NCI-H2227 treated with DMSO at 0.1 percent for 48 hours (cell line): ENCODE data around the gene ERRFI1.

Experiments
- DNase-seq: peaks from one replicate; lab custom pipeline; 2025; lab: John Stamatoyannopoulos, UW

The ERRFI1 gene

GRCh38 chr1:8003438-8004112 is 22.5 kb downstream of the ERRFI1 start:
- no peak for DNase-seq

GRCh38 chr1:8002921-8003320 is 23.2 kb downstream of the ERRFI1 start:
- DNase-seq: no peak

DNA sequence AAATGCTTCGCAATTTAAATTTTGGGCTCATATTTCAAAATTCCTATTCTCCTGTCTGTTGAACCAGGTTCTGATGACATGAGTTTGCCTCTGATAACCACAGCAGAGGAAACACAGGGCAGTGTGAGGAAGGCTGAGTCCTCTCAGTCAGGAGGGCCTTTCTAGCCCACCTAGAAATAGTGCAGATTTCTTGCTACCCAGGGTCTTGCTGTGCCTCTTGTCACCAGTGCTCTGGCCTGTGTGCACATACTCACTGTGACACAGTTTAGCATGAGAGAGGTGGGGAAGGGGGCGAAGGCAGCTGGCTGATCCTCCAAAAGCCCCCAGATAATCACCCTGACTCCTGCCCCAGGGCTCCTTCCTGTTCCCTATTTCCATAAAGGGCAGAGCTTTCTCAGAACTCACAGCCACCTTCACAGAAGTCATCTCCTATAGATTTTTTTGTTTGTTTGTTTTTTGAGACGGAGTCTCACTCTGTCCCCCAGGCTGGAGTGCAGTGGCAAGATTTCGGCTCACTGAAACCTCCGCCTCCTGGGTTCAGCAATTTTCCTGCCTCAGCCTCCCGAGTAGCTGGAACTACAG is 23.7 kb downstream of the ERRFI1 start:
- DNase-seq: no peak

DNA sequence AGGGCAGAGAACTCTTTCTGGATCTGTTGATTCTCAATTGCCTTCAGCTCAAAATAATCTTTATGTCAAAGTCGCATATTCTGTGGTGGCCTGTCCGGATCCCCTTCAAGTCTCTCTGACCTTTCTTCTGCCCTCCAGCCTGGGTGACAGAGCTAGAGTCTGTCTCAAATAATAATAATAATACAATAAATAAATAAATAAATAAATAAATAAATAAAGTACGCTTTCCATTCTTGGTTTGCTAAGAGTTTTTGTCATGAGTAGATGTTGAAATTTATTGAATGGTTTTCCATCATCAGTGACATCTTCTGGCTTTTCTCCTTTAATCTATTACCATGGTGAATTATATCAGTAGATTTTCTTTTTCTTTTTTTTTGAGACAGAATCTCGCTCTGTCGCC is 30.7 kb downstream of the ERRFI1 start:
- no peak for DNase-seq

DNA sequence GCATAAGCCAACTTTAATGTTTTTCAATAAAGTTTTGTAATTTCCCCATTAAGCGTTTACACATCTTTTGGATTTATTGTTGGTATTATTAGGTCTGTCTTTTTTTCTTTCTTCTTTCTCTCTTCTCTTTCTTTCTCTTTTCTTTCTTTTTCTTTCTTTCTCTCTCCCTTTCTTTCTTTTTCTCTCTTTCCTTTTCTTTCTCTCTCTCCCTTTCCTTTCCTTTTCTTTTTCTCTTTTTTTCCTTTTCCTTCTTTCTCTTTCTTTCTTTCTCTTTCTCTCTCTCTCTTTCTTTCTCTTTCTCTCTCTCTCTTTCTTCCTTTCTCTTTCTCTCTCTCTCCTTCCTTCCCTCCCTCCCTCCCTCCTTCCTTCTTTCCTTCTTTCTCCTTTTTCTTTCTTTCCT is 31.3 kb downstream of the ERRFI1 start:
- DNase-seq: no peak

DNA sequence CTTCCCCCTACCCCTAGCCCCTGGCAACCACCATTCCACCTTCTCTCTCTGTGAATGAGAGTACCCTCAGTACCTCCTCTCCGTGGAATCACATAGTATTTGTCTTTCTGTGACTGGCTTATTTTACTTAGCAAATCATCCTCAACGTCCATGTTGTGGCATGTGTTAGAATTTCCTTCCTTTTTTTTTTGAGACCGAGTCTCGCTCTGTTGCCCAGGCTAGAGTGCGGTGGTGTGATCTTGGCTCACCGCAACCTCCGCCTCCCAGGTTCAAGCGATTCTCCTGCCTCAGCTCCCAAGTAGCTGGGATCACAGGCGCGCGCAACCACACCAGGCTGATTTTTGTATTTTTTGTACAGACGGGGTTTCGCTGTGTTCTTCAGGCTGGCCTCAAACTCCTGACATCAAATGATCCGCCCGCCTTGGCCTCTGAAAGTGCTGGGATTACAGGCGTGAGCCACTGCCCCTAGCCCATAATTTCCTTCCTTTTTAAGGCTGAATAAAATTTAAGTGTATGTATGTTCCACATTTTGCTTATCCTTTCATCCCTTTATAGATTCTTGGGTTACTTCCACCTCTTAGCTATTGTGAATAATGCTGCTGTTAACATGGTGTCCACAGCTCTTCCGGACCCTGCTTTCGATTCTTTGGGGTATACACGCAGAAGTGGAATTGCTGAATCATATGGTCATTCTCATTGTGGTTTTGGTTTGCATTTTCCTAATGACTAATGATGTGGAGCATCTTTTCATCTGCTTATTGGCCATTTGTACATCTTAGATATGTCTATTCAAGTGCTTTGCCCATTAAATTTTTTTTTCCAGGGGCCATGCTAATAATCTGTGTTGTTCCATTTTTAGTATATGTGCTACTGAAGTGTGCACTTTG is 32.3 kb downstream of the ERRFI1 start:
- no peak for DNase-seq

DNA sequence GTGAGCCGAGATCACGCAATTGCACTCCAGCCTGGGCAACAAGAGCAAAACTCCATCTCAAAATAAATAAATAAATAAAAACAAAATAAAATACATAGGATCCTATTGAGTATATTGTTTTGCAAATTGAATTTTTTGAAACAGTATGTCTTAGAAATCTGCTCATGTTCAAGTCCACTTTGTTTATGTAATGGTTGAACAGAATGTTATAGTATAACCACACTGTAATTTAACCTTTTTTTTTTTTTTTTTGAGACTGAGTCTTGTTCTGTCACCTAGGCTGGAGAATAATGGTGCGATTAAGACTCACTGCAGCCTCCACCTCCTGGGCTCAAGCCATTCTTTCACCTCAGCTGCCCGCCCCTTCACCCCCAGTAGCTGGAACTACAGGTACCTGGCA is 33.2 kb downstream of the ERRFI1 start:
- no peak for DNase-seq

DNA sequence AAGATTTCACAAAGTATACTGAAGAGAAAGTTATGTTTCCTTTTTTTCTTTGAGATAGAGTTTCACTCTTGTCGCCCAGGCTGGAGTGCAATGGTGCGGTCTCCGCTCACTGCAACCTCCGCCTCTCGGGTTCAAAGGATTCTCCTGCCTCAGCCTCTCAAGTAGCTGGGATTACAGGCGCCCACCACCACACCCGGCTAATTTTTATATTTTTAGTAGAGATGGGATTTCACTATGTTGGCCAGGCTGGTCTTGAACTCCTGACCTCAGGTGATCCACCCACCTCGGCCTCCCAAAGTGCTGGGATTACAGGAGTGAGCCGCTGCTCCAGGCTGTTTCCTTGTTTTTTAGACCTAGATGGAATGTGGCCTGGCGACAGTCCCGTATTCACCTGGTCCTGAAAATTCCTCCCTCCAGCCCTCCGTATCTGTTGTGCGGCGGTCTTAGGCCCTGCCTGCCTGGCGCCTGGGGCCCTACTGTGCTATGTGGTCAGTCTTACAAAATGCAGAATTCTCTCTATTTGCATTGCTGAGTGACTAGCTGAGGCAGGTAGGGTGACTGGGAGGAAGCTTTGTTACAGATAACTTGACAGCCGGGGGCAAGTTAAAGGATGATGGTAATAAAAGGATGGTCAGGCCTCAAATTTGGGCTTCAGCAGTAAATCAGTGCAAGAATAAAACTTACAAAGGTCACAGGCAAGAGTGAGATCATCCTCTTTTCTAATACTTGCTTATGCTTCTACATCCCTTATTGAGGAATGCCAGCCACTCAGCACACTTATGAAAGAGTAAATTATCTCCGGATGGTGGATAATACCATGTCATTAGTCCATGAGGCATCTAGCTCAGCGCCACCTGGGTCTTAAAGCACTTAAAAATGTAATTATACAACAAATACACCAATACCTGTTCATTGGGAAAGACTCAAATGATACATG is 34.3 kb downstream of the ERRFI1 start:
- DNase-seq: peak; percentile 92

DNA sequence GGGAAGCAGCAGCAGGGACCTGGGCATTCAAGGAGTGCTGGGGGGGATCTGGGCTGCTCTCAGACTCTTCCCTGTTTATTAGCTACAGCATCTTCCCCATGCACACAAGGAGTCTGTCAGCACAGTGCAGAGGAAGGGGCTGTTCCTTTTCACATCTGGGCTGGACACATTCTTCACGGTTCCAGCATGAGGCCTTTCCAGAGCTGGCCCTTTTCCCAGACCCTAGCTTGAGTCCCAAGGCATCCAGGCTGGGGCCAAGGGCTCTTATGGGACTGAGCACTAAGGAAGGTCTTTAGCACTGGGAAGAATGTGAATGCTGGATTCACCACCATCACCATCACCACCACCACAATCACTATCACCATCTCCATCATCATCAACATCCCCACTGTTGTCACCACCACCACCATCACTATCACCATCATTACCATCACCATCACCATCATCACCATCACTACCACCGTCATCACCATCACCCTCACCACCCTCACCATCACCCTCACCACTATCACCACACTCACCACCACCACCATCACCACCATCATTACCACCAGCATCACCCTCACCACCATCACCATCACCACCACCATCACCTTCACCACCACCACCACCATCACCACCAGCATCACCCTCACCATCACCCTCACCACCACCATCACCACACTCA is 36.2 kb downstream of the ERRFI1 start:
- DNase-seq: no peak

GRCh38 chr1:7988576-7988975 is 37.5 kb downstream of the ERRFI1 start:
- DNase-seq: no peak

DNA sequence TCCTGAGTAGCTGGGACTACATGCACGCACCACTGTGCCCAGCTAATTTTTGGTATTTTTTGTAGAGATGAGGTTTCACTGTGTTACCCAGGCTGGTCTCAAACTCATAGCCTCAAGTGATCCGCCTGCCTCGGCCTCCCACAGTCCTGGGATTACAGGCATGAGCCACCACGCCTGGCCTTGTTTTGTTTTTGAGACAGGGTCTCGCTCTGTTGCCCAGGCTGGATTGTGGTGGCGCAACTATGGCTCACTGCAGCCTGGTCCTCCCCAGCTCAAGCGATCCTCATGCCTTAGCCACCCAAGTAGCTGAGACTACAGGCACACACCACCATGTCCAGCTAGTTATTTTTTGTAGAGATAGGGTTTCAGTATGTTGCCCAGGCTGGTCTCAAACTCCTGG is 38.6 kb downstream of the ERRFI1 start:
- DNase-seq: no peak

DNA sequence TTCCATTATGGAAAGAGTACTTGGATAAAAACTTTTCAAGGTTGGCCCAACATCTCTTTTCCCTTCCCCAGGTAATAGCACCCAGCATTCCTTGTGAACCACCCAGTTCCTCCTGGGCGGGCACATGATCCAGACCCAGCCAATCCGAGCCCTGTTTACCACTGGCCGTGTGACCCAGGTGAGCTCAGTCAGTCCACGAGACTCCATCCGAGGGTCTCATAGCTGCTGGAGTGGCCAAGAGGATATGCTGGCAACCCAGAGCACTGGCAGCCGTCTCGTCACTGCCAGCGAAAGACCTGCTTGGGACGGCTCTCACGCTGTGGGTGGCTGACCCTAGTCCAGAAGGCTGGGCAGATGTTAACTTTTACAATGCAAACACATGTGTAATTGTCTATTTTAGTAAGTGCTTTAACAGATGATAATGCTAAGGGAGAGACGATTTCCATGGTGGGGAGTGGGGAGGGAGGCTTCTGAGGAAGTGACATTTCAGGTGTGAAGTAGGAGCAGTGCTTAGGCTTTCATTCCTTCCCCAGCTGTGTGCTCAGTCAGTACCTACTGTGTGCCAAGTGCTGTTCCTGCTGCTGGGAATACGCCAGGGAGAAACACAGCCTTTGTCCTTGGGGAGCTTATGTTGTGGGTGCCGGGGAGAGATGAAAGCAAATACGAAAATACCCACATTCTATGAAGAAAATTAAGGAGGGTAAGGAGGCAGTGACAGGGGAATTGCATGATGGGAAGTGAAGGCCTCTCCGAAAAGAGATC is 40.1 kb downstream of the ERRFI1 start:
- peak; percentile 37 for DNase-seq

DNA sequence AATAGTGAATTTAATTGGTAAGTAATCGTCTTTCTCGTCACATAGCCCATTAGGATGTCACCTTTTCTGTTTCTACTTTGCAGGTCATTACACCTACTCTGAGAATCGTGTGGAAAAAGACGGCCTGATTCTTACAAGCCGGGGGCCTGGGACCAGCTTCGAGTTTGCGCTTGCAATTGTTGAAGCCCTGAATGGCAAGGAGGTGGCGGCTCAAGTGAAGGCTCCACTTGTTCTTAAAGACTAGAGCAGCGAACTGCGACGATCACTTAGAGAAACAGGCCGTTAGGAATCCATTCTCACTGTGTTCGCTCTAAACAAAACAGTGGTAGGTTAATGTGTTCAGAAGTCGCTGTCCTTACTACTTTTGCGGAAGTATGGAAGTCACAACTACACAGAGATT is 41.3 kb downstream of the ERRFI1 start:
- peak; percentile 65 for DNase-seq

DNA sequence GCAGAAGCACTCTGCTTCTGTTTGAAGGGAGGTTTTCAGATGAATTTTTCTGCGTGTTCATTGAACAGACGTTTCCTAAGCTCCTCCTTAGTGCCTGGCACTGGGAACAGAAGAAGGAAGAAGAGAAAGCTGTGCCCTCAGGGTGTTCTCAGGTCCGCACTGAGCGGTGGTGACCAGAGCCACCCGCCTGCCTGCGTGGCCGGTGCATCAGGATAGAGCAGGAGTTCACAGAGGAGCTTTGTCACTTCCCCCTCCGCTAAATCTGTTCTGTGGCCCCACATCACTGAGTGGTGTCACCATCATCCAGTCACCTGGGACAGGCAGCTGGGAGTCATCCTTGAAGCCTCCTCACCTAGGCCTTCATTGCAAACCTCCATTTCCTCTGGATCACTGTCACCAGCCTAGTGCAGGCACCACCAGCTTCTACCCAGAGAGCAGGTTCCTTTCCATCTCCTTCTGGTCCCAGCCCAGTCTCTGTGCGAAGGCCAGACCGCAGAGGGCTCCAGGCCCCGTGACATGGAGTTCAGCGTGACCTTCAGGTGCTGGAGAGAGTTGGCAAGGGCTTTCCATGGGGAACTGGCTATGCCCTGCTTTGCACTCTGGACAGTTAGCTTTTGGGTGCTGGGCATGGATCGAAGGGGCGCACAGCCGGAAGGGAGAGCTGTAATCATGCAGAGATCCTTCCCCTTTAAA is 42.9 kb downstream of the ERRFI1 start:
- no peak for DNase-seq

GRCh38 chr1:7980984-7981383 is 45.1 kb downstream of the ERRFI1 start:
- DNase-seq: no peak

- peak; percentile 88 for DNase-seq
Measured at GRCh38 chr1:7975212-7975865, 50.8 kb downstream of the ERRFI1 start.

- no peak for DNase-seq
Measured at GRCh38 chr1:7973086-7973485, 53.0 kb downstream of the ERRFI1 start.

DNA sequence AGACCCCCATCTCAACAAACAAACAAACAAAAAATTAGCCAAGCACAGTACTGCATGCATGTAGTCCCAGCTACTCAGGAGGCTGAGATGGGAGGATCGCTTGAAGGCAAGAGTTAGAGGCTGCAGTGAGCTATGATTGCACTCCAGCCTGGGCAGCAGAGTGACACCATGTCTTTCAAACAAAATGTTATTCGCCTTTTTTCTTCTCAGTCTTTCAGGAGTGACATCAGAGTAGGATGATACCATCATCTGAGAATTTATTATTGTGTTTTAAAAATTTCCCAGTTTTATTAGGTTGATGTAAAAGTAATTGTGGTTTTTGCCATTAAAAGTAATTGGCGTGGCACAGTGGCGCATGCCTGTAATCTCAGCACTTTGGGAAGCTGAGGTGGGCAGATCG is 53.8 kb downstream of the ERRFI1 start:
- no peak for DNase-seq

GRCh38 chr1:7971024-7971423 is 55.1 kb downstream of the ERRFI1 start:
- DNase-seq: no peak

DNA sequence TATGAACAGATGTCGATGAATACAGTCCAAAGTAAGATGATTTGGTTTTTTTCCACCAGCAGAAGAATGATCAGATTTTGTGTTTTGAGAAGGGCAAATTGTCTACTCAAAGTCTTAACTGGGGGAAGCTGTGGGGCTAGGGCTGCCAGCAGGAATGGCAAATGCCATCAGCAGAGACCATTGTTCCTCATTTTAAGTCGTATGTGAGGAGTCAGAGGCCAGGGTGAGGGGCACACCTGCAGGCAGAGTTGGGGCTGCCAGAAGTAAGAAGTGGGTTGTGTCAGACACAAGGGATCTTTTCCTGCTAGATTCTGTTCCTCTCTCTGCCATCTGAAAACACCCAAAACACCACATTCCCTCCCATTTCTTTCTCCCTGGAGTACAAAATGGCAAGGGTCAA is 55.9 kb downstream of the ERRFI1 start:
- DNase-seq: no peak
